Neural cell (in vitro differentiated cells): ENCODE data around the gene PCCA. TPM values are rescaled to one million over a fixed set of nuclear protein-coding genes. Genes with fewer than 3 reads are reported as not detected.

Source experiments
- H2AFZ ChIP-seq: fragments of 200-600, 300-800 bp; sonication (generic), shearing (Covaris generic); 2 replicates; pipeline ENCODE4 v1.6.0; 2014; ENCODE audit warnings: low read depth, mild to moderate bottlenecking, antibody characterized with exemption, low read length, moderate library complexity
- H3F3A ChIP-seq: fragments of 200-600 bp; shearing (Covaris generic); 2 replicates; pipeline ENCODE4 v1.6.1; 2016; ENCODE audit warnings: mild to moderate bottlenecking, moderate library complexity, mixed read lengths, antibody characterized with exemption, low read length; ENCODE audit not compliant: insufficient read depth, poor library complexity, severe bottlenecking
- H3K27ac ChIP-seq: fragments of 200-600, 300-800 bp; sonication (generic), shearing (Covaris generic); 2 replicates; pipeline ENCODE4 v1.5.1; 2014; ENCODE audit warnings: mild to moderate bottlenecking, low read length, moderate library complexity
- H3K27me3 ChIP-seq: fragments of 300-800, 200-600 bp; sonication (generic), shearing (Covaris generic); 2 replicates; pipeline ENCODE4 v1.6.0; 2014; ENCODE audit warnings: mild to moderate bottlenecking, low read depth, low read length, moderate library complexity; ENCODE audit not compliant: insufficient read depth
- H3K36me3 ChIP-seq: fragments of 300-800, 200-600 bp; sonication (generic), shearing (Covaris generic); 2 replicates; pipeline ENCODE4 v1.5.1; 2014; ENCODE audit warnings: mild to moderate bottlenecking, antibody characterized with exemption, low read length, moderate library complexity; ENCODE audit not compliant: insufficient read depth
- H3K4me2 ChIP-seq: fragments of 300-800, 200-600 bp; sonication (generic), shearing (Covaris generic); 2 replicates; pipeline ENCODE4 v1.6.0; 2014; ENCODE audit warnings: mild to moderate bottlenecking, low read length
- H3K4me3 ChIP-seq: fragments of 300-800, 200-600 bp; sonication (generic), shearing (Covaris generic); 2 replicates; pipeline ENCODE4 v1.5.1; 2014; ENCODE audit warnings: mild to moderate bottlenecking, low read length, moderate library complexity
- H3K79me2 ChIP-seq: fragments of 200-600 bp; shearing (Covaris generic); replicated peaks from 2 replicates; pipeline ENCODE4 v1.6.0; 2014; ENCODE audit warnings: mild to moderate bottlenecking, low read length, moderate library complexity; ENCODE audit not compliant: insufficient read depth
- H3K9ac ChIP-seq: fragments of 300-800, 200-600 bp; sonication (generic), shearing (Covaris generic); 2 replicates; pipeline ENCODE4 v1.6.1; 2016; ENCODE audit warnings: mild to moderate bottlenecking, low read length, mixed read lengths
- H3K9me2 ChIP-seq: fragments of 200-600 bp; shearing (Covaris generic); 2 replicates; pipeline ENCODE4 v1.6.1; 2016; ENCODE audit warnings: mild to moderate bottlenecking, low read length, mixed read lengths; ENCODE audit not compliant: insufficient read depth
- H3K9me3 ChIP-seq: fragments of 200-600, 300-800 bp; sonication (generic), shearing (Covaris generic); 2 replicates; pipeline ENCODE4 v1.6.1; 2016; ENCODE audit warnings: mild to moderate bottlenecking, mixed run types, low read length, moderate library complexity, mixed read lengths
- H4K20me1 ChIP-seq: fragments of 200-600 bp; shearing (Covaris generic); 2 replicates; pipeline ENCODE4 v1.6.1; 2016; ENCODE audit warnings: mild to moderate bottlenecking, mixed run types; ENCODE audit not compliant: insufficient read depth
- CTCF ChIP-seq: fragments of 450-650 bp; IDR thresholded peaks from 2 replicates; pipeline ENCODE4 v1.5.1; 2014; ENCODE audit warnings: antibody characterized with exemption, mild to moderate bottlenecking, moderate library complexity; ENCODE audit not compliant: poor library complexity, severe bottlenecking
- EP300 ChIP-seq: fragments of 450-650 bp; conservative IDR thresholded peaks from 2 replicates; pipeline ENCODE4 v1.6.1; 2014; ENCODE audit warnings: antibody characterized with exemption, mild to moderate bottlenecking, moderate library complexity; ENCODE audit not compliant: poor library complexity, severe bottlenecking
- EZH2 ChIP-seq: fragments of 200-600, 300-800 bp; shearing (Covaris generic), sonication (generic); IDR thresholded peaks from 2 replicates; pipeline ENCODE4 v1.6.1; 2014; ENCODE audit warnings: antibody characterized with exemption, low read length, borderline replicate concordance, mild to moderate bottlenecking; ENCODE audit not compliant: insufficient read depth, poor library complexity, severe bottlenecking
- MXI1 ChIP-seq: fragments of 450-650 bp; conservative IDR thresholded peaks from 2 replicates; pipeline ENCODE4 v1.6.1; 2014; ENCODE audit warnings: antibody characterized with exemption, mild to moderate bottlenecking; ENCODE audit not compliant: poor library complexity, severe bottlenecking
- POLR2AphosphoS5 ChIP-seq: IDR thresholded peaks from 2 replicates; pipeline ENCODE4 v1.6.1; 2012
- RAD21 ChIP-seq: fragments of 450-650 bp; conservative IDR thresholded peaks from 2 replicates; pipeline ENCODE4 v1.6.1; 2014; ENCODE audit warnings: antibody characterized with exemption, mild to moderate bottlenecking, moderate library complexity
- REST ChIP-seq: IDR thresholded peaks from 2 replicates; pipeline ENCODE4 v1.6.1; 2012; ENCODE audit warnings: borderline replicate concordance
- SMC3 ChIP-seq: fragments of 450-650 bp; conservative IDR thresholded peaks from 2 replicates; pipeline ENCODE4 v1.6.1; 2014; ENCODE audit warnings: antibody characterized with exemption, mild to moderate bottlenecking, moderate library complexity; ENCODE audit not compliant: poor library complexity
- TAF1 ChIP-seq: IDR thresholded peaks from 2 replicates; pipeline ENCODE4 v1.6.1; 2012; ENCODE audit warnings: low read depth
- polyA plus RNA-seq: library from polyadenylated mRNA; depleted of rRNA; stranded (reverse); fragments of >200 nt; gene quantifications from 2 replicates; pipeline ENCODE4 v1.2.3, GENCODE V29; 2014

The PCCA gene
- polyA plus RNA-seq, 1 donor from 2014 or later: 17.0 TPM

GRCh38 chr13:100525453-100526317 lies 436.8 kb downstream of the PCCA start:
- no peak overlapping the region for H3K4me3 ChIP-seq
- H3K4me2 ChIP-seq: no peak overlapping the region
- H3K9me3 ChIP-seq: no peaks in the 10 kb centered on the region
- H3K27me3 ChIP-seq: no peaks in the 10 kb centered on the region
- no peaks in the 10 kb centered on the region for H4K20me1 ChIP-seq
- H3K9ac ChIP-seq: no peak overlapping the region
- no peaks in the 10 kb centered on the region for H3K36me3 ChIP-seq
- H3F3A ChIP-seq: no peaks in the 10 kb centered on the region
- no peaks in the 10 kb centered on the region for H3K9me2 ChIP-seq
- TF ChIP-seq TAF1: no peak
- TF ChIP-seq CTCF: no peak
- TF ChIP-seq EP300: no peak
- TF ChIP-seq POLR2AphosphoS5: no peak
- no peak for TF ChIP-seq RAD21
- TF ChIP-seq EZH2: no peak
- TF ChIP-seq MXI1: no peak
- TF ChIP-seq REST: no peak
- no peak for TF ChIP-seq SMC3
- H2AFZ ChIP-seq: no peak overlapping the region
- H3K27ac ChIP-seq: no peak overlapping the region
- no peaks in the 10 kb centered on the region for H3K79me2 ChIP-seq

- Histone ChIP-seq H4K20me1 (no peaks in the 10 kb centered on the region), H3K9ac (no peak overlapping the region), H3K79me2 (no peaks in the 10 kb centered on the region), H3K9me3 (no peaks in the 10 kb centered on the region), H3K4me3 (no peak overlapping the region), H2AFZ (no peak overlapping the region), H3K4me2 (no peak overlapping the region), H3K9me2 (no peaks in the 10 kb centered on the region), H3F3A (no peaks in the 10 kb centered on the region), H3K36me3 (no peaks in the 10 kb centered on the region), H3K27me3 (no peaks in the 10 kb centered on the region), H3K27ac (no peak overlapping the region)
- TF ChIP-seq MXI1 (no peak), EZH2 (no peak), REST (no peak), CTCF (no peak), RAD21 (no peak), EP300 (no peak), TAF1 (no peak)
These were observed 437.6 kb downstream of the PCCA start for GRCh38 chr13:100526318-100527000.
